Omental fat pad (tissue), 4 donors: ENCODE data around the gene CDK5RAP2. TPM values are rescaled to one million over a fixed set of nuclear protein-coding genes. Genes with fewer than 3 reads are reported as not detected.

ENCODE experiments used
- ATAC-seq: fragments of 150-250 bp; one replicate; pipeline ENCODE4 v1.9.1; 2016; ENCODE audit warnings: mild to moderate bottlenecking, moderate library complexity; ENCODE audit not compliant: low FRiP score
- DNase-seq: peaks from one replicate; pipeline ENCODE4 v3.0.0-alpha.2; 2019; ENCODE audit warnings: low spot score
- CTCF ChIP-seq, 3 donors: fragments of 450-650 bp; IDR thresholded peaks; one replicate each; pipeline ENCODE4 v1.5.1; 2016 to 2017; ENCODE audit warnings: antibody characterized with exemption in 3 of 3, mild to moderate bottlenecking in 3 of 3, moderate library complexity in 2 of 3
- total RNA-seq, 4 donors: library from RNA; depleted of rRNA; stranded (reverse); fragments of >200 nt; gene quantifications; one replicate each; pipeline ENCODE4 v1.1.0, GENCODE V29; 2016

Gene CDK5RAP2
- total RNA-seq, 4 donors from 2014 or later = 32.8 to 47.6 (median 39.4) TPM

GRCh38 chr9:120621941-120622340, 42.0 kb upstream of the CDK5RAP2 start:
- DNase-seq (no peak), ATAC-seq (no peak)

GRCh38 chr9:120619751-120620655, 40.0 kb upstream of the CDK5RAP2 start:
- DNase-seq (no peak), ATAC-seq (peak; percentile 81)
- peak in 1 of 3 donors; percentile 28 for TF ChIP-seq CTCF (IDR thresholded peaks at IDR 0.05)

More at GRCh38 chr9:120621941-120622340, 42.0 kb upstream of the CDK5RAP2 start:
- no peak for TF ChIP-seq CTCF (IDR thresholded peaks at IDR 0.05)

- no peak for TF ChIP-seq CTCF (IDR thresholded peaks at IDR 0.05)
- ATAC-seq = no peak
Observed at GRCh38 chr9:120616966-120617935, 37.3 kb upstream of the CDK5RAP2 start.

GRCh38 chr9:120612218-120612617, 32.3 kb upstream of the CDK5RAP2 start:
- TF ChIP-seq CTCF (IDR thresholded peaks at IDR 0.05) = no peak
- DNase-seq = no peak
- no peak for ATAC-seq

More at GRCh38 chr9:120616966-120617935, 37.3 kb upstream of the CDK5RAP2 start:
- no peak for DNase-seq

- DNase-seq (no peak), ATAC-seq (no peak)
- no peak for TF ChIP-seq CTCF (IDR thresholded peaks at IDR 0.05)
Observed at GRCh38 chr9:120611690-120612068, 31.7 kb upstream of the CDK5RAP2 start.

GRCh38 chr9:120610975-120611689, 31.2 kb upstream of the CDK5RAP2 start:
- ATAC-seq = no peak
- no peak for TF ChIP-seq CTCF (IDR thresholded peaks at IDR 0.05)

More at GRCh38 chr9:120610975-120611689, 31.2 kb upstream of the CDK5RAP2 start:
- DNase-seq = no peak
